IPS-18c (cell line): ENCODE data around the gene CCDC175.

Experiments used
- H3K4me3 ChIP-seq: 2 replicates; pipeline ENCODE4 v1.7.0; 2013; ENCODE audit warnings: low read depth, mild to moderate bottlenecking, low read length, moderate library complexity; ENCODE audit not compliant: insufficient read depth
- H3K9me3 ChIP-seq: one replicate; pipeline ENCODE4 v1.6.1; 2013; ENCODE audit warnings: mild to moderate bottlenecking, low read length, moderate library complexity; ENCODE audit not compliant: control insufficient read depth, insufficient read depth

Gene CCDC175

GRCh38 chr14:59564366-59564765 is 12.2 kb downstream of the CCDC175 start:
- Histone ChIP-seq H3K9me3 (no peaks in the 10 kb centered on the region), H3K4me3 (no peak overlapping the region)

GRCh38 chr14:59547310-59547709 is 29.3 kb downstream of the CCDC175 start:
- Histone ChIP-seq H3K9me3 (peaks cover 4% of the 10 kb centered on the region), H3K4me3 (no peak overlapping the region)

- Histone ChIP-seq H3K4me3 (no peak overlapping the region), H3K9me3 (no peaks in the 10 kb centered on the region)
Measured at GRCh38 chr14:59543873-59544272, 32.7 kb downstream of the CCDC175 start.

GRCh38 chr14:59541731-59542130 is 34.9 kb downstream of the CCDC175 start:
- H3K4me3 ChIP-seq = no peak overlapping the region
- no peaks in the 10 kb centered on the region for H3K9me3 ChIP-seq

GRCh38 chr14:59540852-59541251 is 35.8 kb downstream of the CCDC175 start:
- H3K9me3 ChIP-seq = no peaks in the 10 kb centered on the region
- H3K4me3 ChIP-seq = no peak overlapping the region

GRCh38 chr14:59538936-59539335 is 37.7 kb downstream of the CCDC175 start:
- Histone ChIP-seq H3K4me3 (no peak overlapping the region), H3K9me3 (no peaks in the 10 kb centered on the region)

GRCh38 chr14:59537476-59537875 is 39.1 kb downstream of the CCDC175 start:
- H3K9me3 ChIP-seq = no peaks in the 10 kb centered on the region
- no peak overlapping the region for H3K4me3 ChIP-seq

- no peak overlapping the region for H3K4me3 ChIP-seq
- H3K9me3 ChIP-seq = no peaks in the 10 kb centered on the region
Measured at GRCh38 chr14:59534361-59534987, 42.1 kb downstream of the CCDC175 start.

GRCh38 chr14:59532419-59532818 is 44.2 kb downstream of the CCDC175 start:
- H3K4me3 ChIP-seq = no peak overlapping the region
- H3K9me3 ChIP-seq = no peaks in the 10 kb centered on the region

GRCh38 chr14:59530349-59530748 is 46.3 kb downstream of the CCDC175 start:
- Histone ChIP-seq H3K9me3 (no peaks in the 10 kb centered on the region), H3K4me3 (no peak overlapping the region)

- Histone ChIP-seq H3K9me3 (no peaks in the 10 kb centered on the region), H3K4me3 (no peak overlapping the region)
Measured at GRCh38 chr14:59529189-59529588, 47.4 kb downstream of the CCDC175 start.

- no peaks in the 10 kb centered on the region for H3K9me3 ChIP-seq
Measured at GRCh38 chr14:59520224-59520623, 56.4 kb downstream of the CCDC175 start.

GRCh38 chr14:59511916-59512575 is 64.6 kb downstream of the CCDC175 start:
- H3K9me3 ChIP-seq = no peaks in the 10 kb centered on the region
- no peak overlapping the region for H3K4me3 ChIP-seq

More at GRCh38 chr14:59520224-59520623, 56.4 kb downstream of the CCDC175 start:
- no peak overlapping the region for H3K4me3 ChIP-seq

- Histone ChIP-seq H3K4me3 (no peak overlapping the region), H3K9me3 (no peaks in the 10 kb centered on the region)
Measured at GRCh38 chr14:59510966-59511365, 65.6 kb downstream of the CCDC175 start.

GRCh38 chr14:59510001-59510400 is 66.6 kb downstream of the CCDC175 start:
- no peak overlapping the region for H3K4me3 ChIP-seq
- no peaks in the 10 kb centered on the region for H3K9me3 ChIP-seq

- no peak overlapping the region for H3K4me3 ChIP-seq
- H3K9me3 ChIP-seq = no peaks in the 10 kb centered on the region
Measured at GRCh38 chr14:59509101-59509500, 67.5 kb downstream of the CCDC175 start.

- no peak overlapping the region for H3K4me3 ChIP-seq
- H3K9me3 ChIP-seq = no peaks in the 10 kb centered on the region
Measured at GRCh38 chr14:59507752-59508103, 68.9 kb downstream of the CCDC175 start.

- no peaks in the 10 kb centered on the region for H3K9me3 ChIP-seq
- no peak overlapping the region for H3K4me3 ChIP-seq
Measured at GRCh38 chr14:59507063-59507751, 69.4 kb downstream of the CCDC175 start.
